AG09309 (cell line): ENCODE results near the gene ADAT3.

Experiments used
- DNase-seq: peaks from one replicate; pipeline ENCODE4 v3.0.0-alpha.2; 2010; ENCODE audit warnings: low read depth
- H3K4me3 ChIP-seq: 2 replicates; pipeline ENCODE4 v1.5.1; 2011; ENCODE audit warnings: mild to moderate bottlenecking, low read depth, low read length, moderate library complexity; ENCODE audit not compliant: control insufficient read depth
- TF ChIP-seq, protein P1 (sequence below): IDR thresholded peaks from 2 replicates; pipeline ENCODE4 v1.5.1; 2011; ENCODE audit warnings: mild to moderate bottlenecking, low read depth, low read length, inconsistent platforms; ENCODE audit not compliant: insufficient read depth, control insufficient read depth; ENCODE audit errors: missing control alignments

Gene ADAT3

GRCh38 chr19:1911995-1912394, 6.8 kb downstream of the ADAT3 start:
- H3K4me3 ChIP-seq: no peak overlapping the region
- TF ChIP-seq, protein P1, sequence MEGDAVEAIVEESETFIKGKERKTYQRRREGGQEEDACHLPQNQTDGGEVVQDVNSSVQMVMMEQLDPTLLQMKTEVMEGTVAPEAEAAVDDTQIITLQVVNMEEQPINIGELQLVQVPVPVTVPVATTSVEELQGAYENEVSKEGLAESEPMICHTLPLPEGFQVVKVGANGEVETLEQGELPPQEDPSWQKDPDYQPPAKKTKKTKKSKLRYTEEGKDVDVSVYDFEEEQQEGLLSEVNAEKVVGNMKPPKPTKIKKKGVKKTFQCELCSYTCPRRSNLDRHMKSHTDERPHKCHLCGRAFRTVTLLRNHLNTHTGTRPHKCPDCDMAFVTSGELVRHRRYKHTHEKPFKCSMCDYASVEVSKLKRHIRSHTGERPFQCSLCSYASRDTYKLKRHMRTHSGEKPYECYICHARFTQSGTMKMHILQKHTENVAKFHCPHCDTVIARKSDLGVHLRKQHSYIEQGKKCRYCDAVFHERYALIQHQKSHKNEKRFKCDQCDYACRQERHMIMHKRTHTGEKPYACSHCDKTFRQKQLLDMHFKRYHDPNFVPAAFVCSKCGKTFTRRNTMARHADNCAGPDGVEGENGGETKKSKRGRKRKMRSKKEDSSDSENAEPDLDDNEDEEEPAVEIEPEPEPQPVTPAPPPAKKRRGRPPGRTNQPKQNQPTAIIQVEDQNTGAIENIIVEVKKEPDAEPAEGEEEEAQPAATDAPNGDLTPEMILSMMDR: no peak
- no peak for DNase-seq

GRCh38 chr19:1912760-1913505, 7.7 kb downstream of the ADAT3 start:
- TF ChIP-seq, protein P1: no peak
- DNase-seq: no peak

DNA sequence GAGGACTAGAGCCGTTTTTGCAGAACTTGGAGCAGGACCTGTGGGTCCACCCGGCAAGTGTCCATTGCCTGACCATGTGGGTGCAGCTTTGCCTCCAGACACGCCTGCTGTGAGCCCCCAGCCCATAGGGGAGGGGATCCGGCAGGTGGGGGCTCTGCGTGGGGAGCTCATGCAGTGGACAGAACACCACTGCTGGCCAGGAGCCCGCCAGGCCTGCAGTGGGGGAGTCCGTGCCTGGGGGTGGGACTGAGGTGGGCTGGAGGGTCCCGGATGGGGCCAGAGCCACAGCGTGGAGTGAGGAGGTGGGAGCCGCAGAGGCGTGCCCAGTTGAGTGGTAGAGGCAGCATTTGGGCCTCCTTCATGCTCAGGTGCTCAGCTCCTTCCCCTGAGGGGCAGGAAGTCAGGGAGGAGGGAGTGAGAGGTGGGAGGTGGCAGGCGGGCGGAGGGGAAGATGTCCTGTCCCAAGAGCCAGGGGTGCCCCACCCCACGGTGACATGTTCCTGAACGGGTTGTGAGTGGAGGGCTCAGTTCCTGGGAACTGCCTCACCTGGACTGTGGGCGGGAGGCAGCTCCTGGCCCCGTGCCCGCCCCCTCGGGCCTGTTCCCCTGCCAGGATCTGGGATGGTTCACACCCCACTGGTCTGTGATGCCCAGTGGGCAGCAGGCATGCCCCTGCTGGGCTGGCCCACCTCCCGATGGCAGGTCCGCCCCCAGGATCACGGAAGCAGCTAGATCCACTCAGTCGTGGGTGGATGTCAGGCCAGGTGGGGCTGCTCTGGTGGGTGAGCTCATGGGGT, 8.8 kb downstream of the ADAT3 start:
- TF ChIP-seq, protein P1: no peak
- no peak for DNase-seq
- H3K4me3 ChIP-seq: no peak overlapping the region

More at GRCh38 chr19:1912760-1913505, 7.7 kb downstream of the ADAT3 start:
- H3K4me3 ChIP-seq: no peak overlapping the region

GRCh38 chr19:1914826-1915341, 9.7 kb downstream of the ADAT3 start:
- no peak overlapping the region for H3K4me3 ChIP-seq
- DNase-seq: no peak
- TF ChIP-seq, protein P1: no peak

DNA sequence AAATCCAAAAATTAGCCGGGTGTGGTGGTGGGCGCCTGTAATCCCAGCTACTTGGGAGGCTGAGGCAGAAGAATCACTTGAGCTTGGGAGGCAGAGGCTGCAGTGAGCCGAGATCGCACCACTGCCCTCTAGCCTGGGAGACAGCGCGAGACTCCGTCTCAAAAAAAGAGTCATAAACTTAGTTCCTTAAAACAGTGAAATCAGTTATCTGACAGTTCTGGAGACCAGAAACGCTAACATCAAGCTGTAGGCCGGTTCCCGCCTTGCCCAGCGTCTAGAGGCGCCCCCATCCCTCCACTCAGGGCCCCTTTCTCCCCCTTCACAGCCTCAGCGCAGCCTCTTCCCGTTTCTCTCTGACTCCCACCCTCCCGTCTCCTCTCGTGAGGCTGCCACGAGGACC, 11.9 kb downstream of the ADAT3 start:
- H3K4me3 ChIP-seq: no peak overlapping the region
- DNase-seq: no peak
- TF ChIP-seq, protein P1: no peak

DNA sequence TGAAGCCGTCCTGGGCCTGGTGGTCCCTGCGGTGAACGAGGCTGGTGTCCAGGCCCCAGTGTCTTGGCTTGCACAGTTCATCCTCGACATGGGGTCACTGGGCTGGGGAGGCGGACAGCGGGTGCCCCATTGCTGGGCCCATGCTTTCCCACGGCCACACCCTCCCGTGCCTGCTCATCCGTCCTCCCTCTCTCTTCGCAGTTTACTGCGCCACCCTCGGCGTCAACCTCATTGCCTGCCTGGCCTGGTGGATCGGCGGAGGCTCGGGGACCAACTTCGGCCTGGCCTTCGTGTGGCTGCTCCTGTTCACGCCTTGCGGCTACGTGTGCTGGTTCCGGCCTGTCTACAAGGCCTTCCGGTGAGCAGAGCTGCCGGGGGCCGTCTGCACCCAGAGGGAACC, 12.7 kb downstream of the ADAT3 start:
- TF ChIP-seq, protein P1: no peak
- no peak overlapping the region for H3K4me3 ChIP-seq
- DNase-seq: no peak
